HEK293T (cell line): ENCODE data around the gene EFNA3.

Experiments
- ARNT ChIP-seq: fragments of 450-650 bp; IDR thresholded peaks from 2 replicates; pipeline ENCODE4 v1.6.1; 2017; ENCODE audit warnings: mild to moderate bottlenecking
- BHLHE40 ChIP-seq: fragments of 450-650 bp; IDR thresholded peaks from 2 replicates; pipeline ENCODE4 v1.6.1; 2016; ENCODE audit warnings: mild to moderate bottlenecking, moderate library complexity, borderline replicate concordance
- CTBP1 ChIP-seq: fragments of 450-650 bp; IDR thresholded peaks from 2 replicates; pipeline ENCODE4 v1.6.1; 2016; ENCODE audit warnings: borderline replicate concordance
- ELF4 ChIP-seq: fragments of 450-650 bp; IDR thresholded peaks from 2 replicates; pipeline ENCODE4 v1.6.1; 2017; ENCODE audit warnings: antibody characterized with exemption
- FOXK2 ChIP-seq: fragments of 450-650 bp; IDR thresholded peaks from 2 replicates; pipeline ENCODE4 v1.6.1; 2016; ENCODE audit warnings: mild to moderate bottlenecking
- LEF1 ChIP-seq: fragments of 450-650 bp; IDR thresholded peaks from 2 replicates; pipeline ENCODE4 v1.6.1; 2017; ENCODE audit warnings: mild to moderate bottlenecking, borderline replicate concordance
- PKNOX1 ChIP-seq: fragments of 450-650 bp; IDR thresholded peaks from 2 replicates; pipeline ENCODE4 v1.6.1; 2016
- ZNF384 ChIP-seq: fragments of 450-650 bp; IDR thresholded peaks from 2 replicates; pipeline ENCODE4 v1.6.1; 2016

- TF ChIP-seq ZNF384: no peak
- TF ChIP-seq FOXK2: no peak
- no peak for TF ChIP-seq ARNT
- TF ChIP-seq CTBP1: no peak
- TF ChIP-seq ELF4: no peak
- TF ChIP-seq PKNOX1: no peak
- no peak for TF ChIP-seq BHLHE40
- no peak for TF ChIP-seq LEF1
Observed at GRCh38 chr1:155064832-155065429, 13.7 kb upstream of the EFNA3 start.
